Keratinocyte (primary cell): Measurements from ENCODE around the gene MED26.

Experiments used
- EZH2 ChIP-seq: IDR thresholded peaks from one replicate; pipeline ENCODE4 v1.6.1; 2012; ENCODE audit warnings: inconsistent platforms, mild to moderate bottlenecking, low read length, moderate library complexity
- TF ChIP-seq, protein P1 (sequence below), 3 experiments: IDR thresholded peaks in 1 of 3; conservative IDR thresholded peaks in 1 of 3; optimal IDR thresholded peaks in 1 of 3; 2 replicates in 2 of 3; 3 replicates in 1 of 3; pipeline versions ENCODE3 to v1.5.1; 2011; ENCODE audit warnings: low read length in 3 of 3, mild to moderate bottlenecking in 3 of 3, moderate library complexity in 2 of 3, control low read depth in 1 of 3, inconsistent platforms in 1 of 3; ENCODE audit not compliant: insufficient read depth in 2 of 3; ENCODE audit errors: extremely low read depth in 1 of 3

- TF ChIP-seq, protein P1, sequence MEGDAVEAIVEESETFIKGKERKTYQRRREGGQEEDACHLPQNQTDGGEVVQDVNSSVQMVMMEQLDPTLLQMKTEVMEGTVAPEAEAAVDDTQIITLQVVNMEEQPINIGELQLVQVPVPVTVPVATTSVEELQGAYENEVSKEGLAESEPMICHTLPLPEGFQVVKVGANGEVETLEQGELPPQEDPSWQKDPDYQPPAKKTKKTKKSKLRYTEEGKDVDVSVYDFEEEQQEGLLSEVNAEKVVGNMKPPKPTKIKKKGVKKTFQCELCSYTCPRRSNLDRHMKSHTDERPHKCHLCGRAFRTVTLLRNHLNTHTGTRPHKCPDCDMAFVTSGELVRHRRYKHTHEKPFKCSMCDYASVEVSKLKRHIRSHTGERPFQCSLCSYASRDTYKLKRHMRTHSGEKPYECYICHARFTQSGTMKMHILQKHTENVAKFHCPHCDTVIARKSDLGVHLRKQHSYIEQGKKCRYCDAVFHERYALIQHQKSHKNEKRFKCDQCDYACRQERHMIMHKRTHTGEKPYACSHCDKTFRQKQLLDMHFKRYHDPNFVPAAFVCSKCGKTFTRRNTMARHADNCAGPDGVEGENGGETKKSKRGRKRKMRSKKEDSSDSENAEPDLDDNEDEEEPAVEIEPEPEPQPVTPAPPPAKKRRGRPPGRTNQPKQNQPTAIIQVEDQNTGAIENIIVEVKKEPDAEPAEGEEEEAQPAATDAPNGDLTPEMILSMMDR (optimal IDR thresholded peaks at IDR 0.05 in 1 of 3, IDR thresholded peaks at IDR 0.05 in 1 of 3, conservative IDR thresholded peaks at IDR 0.05 in 1 of 3; ENCODE audit: extremely low read depth in 1 of 3, insufficient read depth in 2 of 3, low read length in 3 of 3) = no peak
- TF ChIP-seq EZH2 = no peak
Observed at GRCh38 chr19:16540948-16541347, 87.1 kb downstream of the MED26 start.
